H9 (cell line): Measurements from ENCODE around the gene CFAP119. TPM values are rescaled to one million over a fixed set of nuclear protein-coding genes. Genes with fewer than 3 reads are reported as not detected.

ENCODE experiments used
- DNase-seq: peaks from one replicate; pipeline ENCODE4 v3.0.0-alpha.2; 2017
- H2AFZ ChIP-seq: one replicate; pipeline ENCODE4 v1.6.1; 2013; ENCODE audit warnings: mild to moderate bottlenecking, low read length, control low read depth, moderate library complexity
- H2AK5ac ChIP-seq: 2 replicates; pipeline ENCODE4 v1.6.1; 2013; ENCODE audit warnings: low read length, control low read depth, mixed read lengths; ENCODE audit not compliant: insufficient read length
- H2BK120ac ChIP-seq: one replicate; pipeline ENCODE4 v1.6.1; 2013; ENCODE audit warnings: low read depth, mild to moderate bottlenecking, low read length, control low read depth, inconsistent platforms; ENCODE audit not compliant: poor library complexity, severe bottlenecking
- H2BK12ac ChIP-seq: 2 replicates; pipeline ENCODE4 v1.6.1; 2013; ENCODE audit warnings: low read length, control low read depth, mixed read lengths, low read depth; ENCODE audit not compliant: insufficient read length
- H2BK15ac ChIP-seq: 2 replicates; pipeline ENCODE4 v1.6.1; 2013; ENCODE audit warnings: low read depth, low read length, control low read depth
- H2BK20ac ChIP-seq: one replicate; pipeline ENCODE4 v1.6.1; 2013; ENCODE audit warnings: low read depth, mild to moderate bottlenecking, low read length, control low read depth, inconsistent platforms; ENCODE audit not compliant: poor library complexity, severe bottlenecking
- H2BK5ac ChIP-seq: 2 replicates; pipeline ENCODE4 v1.6.1; 2013; ENCODE audit warnings: low read length, control low read depth, mixed read lengths; ENCODE audit not compliant: insufficient read length
- H3K14ac ChIP-seq: 2 replicates; pipeline ENCODE4 v1.6.1; 2013; ENCODE audit warnings: low read length, control low read depth; ENCODE audit not compliant: insufficient read depth
- H3K18ac ChIP-seq: 2 replicates; pipeline ENCODE4 v1.6.1; 2013; ENCODE audit warnings: low read depth, mild to moderate bottlenecking, mixed read lengths, low read length, control low read depth; ENCODE audit not compliant: insufficient read length
- H3K23ac ChIP-seq: 2 replicates; pipeline ENCODE4 v1.6.1; 2013; ENCODE audit warnings: low read length, control low read depth, mixed read lengths, low read depth; ENCODE audit not compliant: insufficient read length
- H3K23me2 ChIP-seq: 2 replicates; pipeline ENCODE4 v1.6.1; 2013; ENCODE audit warnings: low read depth, mild to moderate bottlenecking, mixed read lengths, low read length, control low read depth; ENCODE audit not compliant: insufficient read length, poor library complexity, severe bottlenecking
- H3K27ac ChIP-seq: 2 replicates; pipeline ENCODE4 v1.5.1; 2013; ENCODE audit warnings: low read length, control low read depth, mixed read lengths, low read depth; ENCODE audit not compliant: insufficient read length
- H3K27me3 ChIP-seq: 2 replicates; pipeline ENCODE4 v1.6.1; 2013; ENCODE audit warnings: low read length, control low read depth, inconsistent platforms; ENCODE audit not compliant: insufficient read depth
- H3K4ac ChIP-seq: 2 replicates; pipeline ENCODE4 v1.6.1; 2013; ENCODE audit warnings: low read depth, mild to moderate bottlenecking, control low read depth, inconsistent platforms, low read length, moderate library complexity
- H3K4me1 ChIP-seq: 2 replicates; pipeline ENCODE4 v1.6.1; 2013; ENCODE audit warnings: low read length, control low read depth, inconsistent platforms; ENCODE audit not compliant: insufficient read depth
- H3K4me2 ChIP-seq: 2 replicates; pipeline ENCODE4 v1.6.1; 2013; ENCODE audit warnings: low read length, control low read depth, mixed read lengths; ENCODE audit not compliant: insufficient read length, insufficient read depth
- H3K56ac ChIP-seq: 2 replicates; pipeline ENCODE4 v1.6.1; 2013; ENCODE audit warnings: low read depth, mild to moderate bottlenecking, mixed read lengths, low read length, control low read depth; ENCODE audit not compliant: insufficient read length
- H3K79me1 ChIP-seq: 2 replicates; pipeline ENCODE4 v1.6.1; 2013; ENCODE audit warnings: low read depth, mild to moderate bottlenecking, moderate library complexity, low read length, control low read depth, inconsistent platforms; ENCODE audit not compliant: insufficient read depth, poor library complexity, severe bottlenecking
- H3K79me2 ChIP-seq: 2 replicates; pipeline ENCODE4 v1.6.1; 2013; ENCODE audit warnings: low read length, control low read depth, inconsistent platforms; ENCODE audit not compliant: insufficient read depth
- H3K9ac ChIP-seq: 2 replicates; pipeline ENCODE4 v1.6.1; 2013; ENCODE audit warnings: low read length, control low read depth, mixed read lengths; ENCODE audit not compliant: insufficient read length; ENCODE audit errors: extremely low read depth
- H3K9me3 ChIP-seq: one replicate; pipeline ENCODE4 v1.6.1; 2013; ENCODE audit warnings: low read depth, low read length, inconsistent platforms; ENCODE audit not compliant: control insufficient read depth
- H3T11ph ChIP-seq: one replicate; pipeline ENCODE4 v1.6.1; 2013; ENCODE audit warnings: mild to moderate bottlenecking, low read length, control low read depth, inconsistent platforms
- H4K20me1 ChIP-seq: one replicate; pipeline ENCODE4 v1.6.1; 2013; ENCODE audit not compliant: control insufficient read depth, insufficient read length, insufficient read depth
- H4K5ac ChIP-seq: 2 replicates; pipeline ENCODE4 v1.6.1; 2013; ENCODE audit warnings: low read depth, mild to moderate bottlenecking, mixed read lengths, low read length, control low read depth; ENCODE audit not compliant: insufficient read length
- H4K8ac ChIP-seq: replicated peaks from 2 replicates; pipeline ENCODE4 v1.6.1; 2013; ENCODE audit warnings: low read length, control low read depth, mixed read lengths, low read depth; ENCODE audit not compliant: insufficient read length
- H4K91ac ChIP-seq: 2 replicates; pipeline ENCODE4 v1.6.1; 2013; ENCODE audit warnings: low read depth, mild to moderate bottlenecking, moderate library complexity, mixed read lengths, low read length, control low read depth; ENCODE audit not compliant: insufficient read length
- H3K27ac Mint-ChIP-seq, 3 experiments: 2 replicates in 2 of 3; 3 replicates in 1 of 3; pipeline ENCODE4 v1.8.0; 2020 to 2021; ENCODE audit warnings: mixed read lengths in 3 of 3, mild to moderate bottlenecking in 1 of 3, moderate library complexity in 1 of 3
- H3K27me3 Mint-ChIP-seq: 2 replicates; pipeline ENCODE4 v1.8.0; 2021; ENCODE audit warnings: low read depth, mild to moderate bottlenecking, moderate library complexity, mixed read lengths
- H3K36me3 Mint-ChIP-seq, 3 experiments: 2 replicates in 2 of 3; 3 replicates in 1 of 3; pipeline ENCODE4 v1.8.0; 2020 to 2021; ENCODE audit warnings: low read depth in 3 of 3, mixed read lengths in 3 of 3; ENCODE audit not compliant: insufficient read depth in 1 of 3
- H3K4me1 Mint-ChIP-seq, 2 experiments: 2 replicates each; pipeline ENCODE4 v1.8.0; 2020; ENCODE audit warnings: mixed read lengths in 2 of 2
- H3K4me3 Mint-ChIP-seq, 2 experiments: 2 replicates in 1 of 2; 3 replicates in 1 of 2; pipeline ENCODE4 v1.8.0; 2020 to 2021; ENCODE audit warnings: mild to moderate bottlenecking in 2 of 2, mixed read lengths in 2 of 2, moderate library complexity in 1 of 2
- H3K9me3 Mint-ChIP-seq, 2 experiments: 2 replicates in 1 of 2; 3 replicates in 1 of 2; pipeline ENCODE4 v1.8.0; 2020; ENCODE audit warnings: mild to moderate bottlenecking in 2 of 2, mixed read lengths in 2 of 2, moderate library complexity in 1 of 2
- WGBS: extraction: QIAGEN DNeasy Blood & Tissue Kit; methylation state at CpG from one replicate; pipeline ENCODE4 v1.1.7; 2013; ENCODE audit warnings: missing lambda C conversion rate, low lambda C conversion rate, mixed read lengths; ENCODE audit not compliant: insufficient read length; ENCODE audit errors: extremely low coverage; 5-methylcytosine and 5-hydroxymethylcytosine counted together
- total RNA-seq: library from RNA; stranded (reverse); gene quantifications from 2 replicates; pipeline ENCODE4 v1.2.1, GENCODE V29; 2021
- TF ChIP-seq, protein P1 (sequence below): fragments of 200-600 bp; sonication (generic); conservative IDR thresholded peaks from 3 replicates; pipeline ENCODE4 v1.8.0; 2021; ENCODE audit warnings: antibody characterized with exemption, mild to moderate bottlenecking

Gene CFAP119
- total RNA-seq, 1 experiment from 2014 or later: 5.4 TPM

DNA sequence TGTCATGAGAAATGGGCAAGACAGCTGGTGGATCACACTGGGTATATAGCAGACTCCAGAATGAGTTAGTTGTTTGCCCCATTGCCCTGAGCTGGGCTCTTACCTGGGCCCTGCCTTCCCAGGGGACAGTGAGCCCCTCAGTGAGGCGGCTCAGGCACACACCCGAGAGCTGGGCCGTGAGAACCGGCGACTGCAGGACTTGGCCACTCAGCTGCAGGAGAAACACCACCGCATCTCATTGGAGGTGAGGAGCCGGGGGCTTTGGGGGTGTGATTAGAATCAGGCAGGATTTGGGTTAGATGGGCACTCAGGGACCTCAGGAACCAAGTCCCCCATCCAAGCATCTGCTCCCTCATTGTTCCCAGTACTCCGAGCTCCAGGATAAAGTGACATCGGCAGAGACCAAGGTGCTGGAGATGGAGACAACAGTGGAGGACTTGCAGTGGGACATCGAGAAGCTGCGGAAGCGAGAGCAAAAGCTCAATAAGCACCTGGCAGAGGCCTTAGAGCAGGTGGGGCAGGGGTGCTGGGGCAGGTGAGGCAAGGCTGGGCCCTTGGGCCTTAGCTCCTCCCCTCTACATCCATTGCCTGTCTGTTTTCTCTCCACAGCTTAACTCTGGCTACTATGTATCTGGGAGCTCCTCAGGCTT lies 3.1 kb upstream of the CFAP119 start:
- Histone ChIP-seq H4K20me1 (no peaks in the 10 kb centered on the region), H3K4me2 (no peak overlapping the region), H3K23ac (no peak overlapping the region), H2BK5ac (no peak overlapping the region), H3K9ac (no peak overlapping the region), H2AK5ac (no peak overlapping the region), H2BK15ac (no peak overlapping the region), H2AFZ (no peak overlapping the region), H3K79me2 (no peaks in the 10 kb centered on the region), H2BK20ac (no peak overlapping the region), H3K27ac (no peak overlapping the region), H2BK120ac (no peak overlapping the region), H3K18ac (no peak overlapping the region), H2BK12ac (no peak overlapping the region), H3K27me3 (no peaks in the 10 kb centered on the region), H3K14ac (no peak overlapping the region), H4K8ac (no peak overlapping the region), H4K5ac (no peak overlapping the region), H4K91ac (no peak overlapping the region), H3K4ac (no peak overlapping the region), H3K9me3 (no peaks in the 10 kb centered on the region), H3K56ac (no peak overlapping the region), H3K79me1 (peaks cover 6% of the 10 kb centered on the region), H3K23me2 (peaks cover 20% of the 10 kb centered on the region), H3K4me1 (no peaks in the 10 kb centered on the region), H3T11ph (no peak overlapping the region)
- TF ChIP-seq, protein P1, sequence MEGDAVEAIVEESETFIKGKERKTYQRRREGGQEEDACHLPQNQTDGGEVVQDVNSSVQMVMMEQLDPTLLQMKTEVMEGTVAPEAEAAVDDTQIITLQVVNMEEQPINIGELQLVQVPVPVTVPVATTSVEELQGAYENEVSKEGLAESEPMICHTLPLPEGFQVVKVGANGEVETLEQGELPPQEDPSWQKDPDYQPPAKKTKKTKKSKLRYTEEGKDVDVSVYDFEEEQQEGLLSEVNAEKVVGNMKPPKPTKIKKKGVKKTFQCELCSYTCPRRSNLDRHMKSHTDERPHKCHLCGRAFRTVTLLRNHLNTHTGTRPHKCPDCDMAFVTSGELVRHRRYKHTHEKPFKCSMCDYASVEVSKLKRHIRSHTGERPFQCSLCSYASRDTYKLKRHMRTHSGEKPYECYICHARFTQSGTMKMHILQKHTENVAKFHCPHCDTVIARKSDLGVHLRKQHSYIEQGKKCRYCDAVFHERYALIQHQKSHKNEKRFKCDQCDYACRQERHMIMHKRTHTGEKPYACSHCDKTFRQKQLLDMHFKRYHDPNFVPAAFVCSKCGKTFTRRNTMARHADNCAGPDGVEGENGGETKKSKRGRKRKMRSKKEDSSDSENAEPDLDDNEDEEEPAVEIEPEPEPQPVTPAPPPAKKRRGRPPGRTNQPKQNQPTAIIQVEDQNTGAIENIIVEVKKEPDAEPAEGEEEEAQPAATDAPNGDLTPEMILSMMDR: no peak
- H3K36me3 Mint-ChIP-seq: peaks cover 49 to 74% (median 73%) of the 10 kb centered on the region in 3 experiments
- no peaks in the 10 kb centered on the region for H3K9me3 Mint-ChIP-seq
- H3K27ac Mint-ChIP-seq: no peak overlapping the region
- no peak for DNase-seq
- no CpG with 5 or more reads among the region's 12 CpGs for WGBS
- H3K4me3 Mint-ChIP-seq: no peak overlapping the region
- no peaks in the 10 kb centered on the region for H3K27me3 Mint-ChIP-seq
- peaks cover 17 to 18% of the 10 kb centered on the region in 2 experiments for H3K4me1 Mint-ChIP-seq
